Upper lobe of left lung (tissue), 6 donors: ENCODE results near the gene ITGAL. TPM values are rescaled to one million over a fixed set of nuclear protein-coding genes. Genes with fewer than 3 reads are reported as not detected.

Experiments
- ATAC-seq, 2 donors: fragments of 200-7000 bp; cut with Tn5 transposase; one replicate each; pipeline ENCODE4 v1.9.1; 2022; ENCODE audit warnings: mild to moderate bottlenecking in 2 of 2, moderate library complexity in 2 of 2; ENCODE audit not compliant: low FRiP score in 2 of 2
- DNase-seq, 2 donors: peaks; one replicate each; pipeline ENCODE4 v3.0.0-alpha.2; 2019 to 2020
- H3K27ac ChIP-seq, 4 donors: fragments of 200-600 bp; sonication (generic); one replicate each; pipeline ENCODE4 v1.5.1; 2016 to 2019
- H3K27me3 ChIP-seq, 4 donors: fragments of 200-600 bp; sonication (generic); one replicate each; pipeline ENCODE4 v1.5.1; 2017 to 2019
- H3K36me3 ChIP-seq, 4 donors: fragments of 200-600 bp; sonication (generic); one replicate each; pipeline ENCODE4 v1.5.1; 2016 to 2019
- H3K4me1 ChIP-seq, 4 donors: fragments of 200-600 bp; sonication (generic); one replicate each; pipeline ENCODE4 v1.5.1; 2018 to 2019
- H3K4me3 ChIP-seq, 4 donors: fragments of 200-600 bp; sonication (generic); one replicate each; pipeline ENCODE4 v1.5.1; 2017 to 2019; ENCODE audit warnings: mild to moderate bottlenecking in 2 of 4, moderate library complexity in 1 of 4
- H3K9me3 ChIP-seq, 4 donors: fragments of 200-600 bp; sonication (generic); one replicate each; pipeline ENCODE4 v1.5.1; 2018 to 2019
- CTCF ChIP-seq, 6 experiments: fragments of 450-650 bp in 4 of 6; fragments of 200-600 bp in 2 of 6; sonication (generic) in 2 of 6; IDR thresholded peaks; one replicate each; pipeline ENCODE4 v1.5.1; 2016 to 2019; ENCODE audit warnings: antibody characterized with exemption in 6 of 6
- EP300 ChIP-seq, 4 donors: sonication (generic); formaldehyde crosslinking; IDR thresholded peaks; one replicate each; pipeline ENCODE4 v1.5.1; 2017; ENCODE audit warnings: antibody characterized with exemption in 4 of 4, control low read depth in 2 of 4
- POLR2A ChIP-seq, 4 donors: fragments of 450-650 bp; IDR thresholded peaks; one replicate each; pipeline ENCODE4 v1.5.1; 2016 to 2017; ENCODE audit warnings: antibody characterized with exemption in 4 of 4, mild to moderate bottlenecking in 2 of 4
- POLR2AphosphoS5 ChIP-seq, 2 donors: sonication (generic); formaldehyde crosslinking; IDR thresholded peaks; one replicate each; pipeline ENCODE4 v1.5.1; 2017; ENCODE audit warnings: antibody characterized with exemption in 2 of 2
- WGBS, 2 donors: methylation state at CpG; one replicate each; pipeline ENCODE4 v1.1.5; 2017 to 2018; 5-methylcytosine and 5-hydroxymethylcytosine counted together
- total RNA-seq, 6 donors: library from RNA; depleted of rRNA in 4 of 6; stranded (reverse); fragments of >200 nt in 4 of 6; gene quantifications; one replicate each; pipeline versions ENCODE4 v1.1.0 to v1.2.1, GENCODE V29; 2016 to 2021
- donor health status: DM: no; HTN: no; CAD: no; lungs with moderate emphysema.
- donor health status: DM: no; HTN: yes; CAD: no; lungs with severe emphysema.

The ITGAL gene
- total RNA-seq, 6 donors from 2014 or later, result 22.8 to 138 (median 67.0) TPM

- 20 to 30% methylated on average over 15 to 45 of the region's 46 CpGs for WGBS, 2 donors
- Histone ChIP-seq H3K4me3 (peak overlapping the region; percentile 40 to 58 (median 51)), H3K27me3 (no peaks in the 10 kb centered on the region), H3K27ac (peak overlapping the region; percentile 65 to 89 (median 83)), H3K36me3 (no peaks in the 10 kb centered on the region), H3K9me3 (no peaks in the 10 kb centered on the region), H3K4me1 (peaks cover 15 to 33% (median 22%) of the 10 kb centered on the region in 4 donors)
- DNase-seq, result peak; percentile 35 to 88
- ATAC-seq, result peak in 1 of 2 donors; percentile 2
- no peak for TF ChIP-seq EP300 (IDR thresholded peaks at IDR 0.05)
- no peak for TF ChIP-seq CTCF (IDR thresholded peaks at IDR 0.05)
- peak; percentile 10 to 11 for TF ChIP-seq POLR2AphosphoS5 (IDR thresholded peaks at IDR 0.05)
- TF ChIP-seq POLR2A (IDR thresholded peaks at IDR 0.05), result peak in 1 of 4 donors; percentile 35
Observed at GRCh38 chr16:30561089-30561816, 88.7 kb downstream of the ITGAL start.

GRCh38 chr16:30562021-30562420, 89.5 kb downstream of the ITGAL start:
- H3K36me3 ChIP-seq, result no peaks in the 10 kb centered on the region
- no peaks in the 10 kb centered on the region for H3K9me3 ChIP-seq
- ATAC-seq (no peak), DNase-seq (no peak)
- TF ChIP-seq POLR2A (IDR thresholded peaks at IDR 0.05) (no peak), EP300 (IDR thresholded peaks at IDR 0.05) (no peak), POLR2AphosphoS5 (IDR thresholded peaks at IDR 0.05) (no peak), CTCF (IDR thresholded peaks at IDR 0.05) (no peak)
- peak overlapping the region in 3 of 4 donors; percentile 40 to 58 (median 57) for H3K4me3 ChIP-seq
- H3K27ac ChIP-seq, result peak overlapping the region; percentile 65 to 89 (median 83)
- WGBS, 2 donors, result 92 to 93% methylated on average over 14 of the region's 14 CpGs
- H3K27me3 ChIP-seq, result no peaks in the 10 kb centered on the region
- H3K4me1 ChIP-seq, result peaks cover 10 to 26% (median 16%) of the 10 kb centered on the region in 4 donors

GRCh38 chr16:30565526-30565925, 93.0 kb downstream of the ITGAL start:
- Histone ChIP-seq H3K27me3 (no peaks in the 10 kb centered on the region), H3K4me3 (no peak overlapping the region), H3K36me3 (peaks cover 0 to 4% (median 0%) of the 10 kb centered on the region in 4 donors), H3K27ac (no peak overlapping the region), H3K4me1 (peaks cover 8 to 27% (median 15%) of the 10 kb centered on the region in 4 donors), H3K9me3 (no peaks in the 10 kb centered on the region)
- TF ChIP-seq CTCF (IDR thresholded peaks at IDR 0.05) (no peak), POLR2A (IDR thresholded peaks at IDR 0.05) (no peak), POLR2AphosphoS5 (IDR thresholded peaks at IDR 0.05) (no peak), EP300 (IDR thresholded peaks at IDR 0.05) (no peak)
- ATAC-seq (no peak), DNase-seq (no peak)
- 63 to 70% methylated on average over 7 of the region's 7 CpGs for WGBS, 2 donors

GRCh38 chr16:30565984-30566383, 93.4 kb downstream of the ITGAL start:
- H3K27ac ChIP-seq, result no peak overlapping the region
- H3K9me3 ChIP-seq, result no peaks in the 10 kb centered on the region
- peaks cover 13 to 27% (median 18%) of the 10 kb centered on the region in 4 donors for H3K4me1 ChIP-seq
- DNase-seq (no peak), ATAC-seq (no peak)
- WGBS, 2 donors, result 69 to 83% methylated on average over 8 of the region's 8 CpGs
- no peak overlapping the region for H3K4me3 ChIP-seq
- TF ChIP-seq CTCF (IDR thresholded peaks at IDR 0.05) (no peak), EP300 (IDR thresholded peaks at IDR 0.05) (no peak), POLR2AphosphoS5 (IDR thresholded peaks at IDR 0.05) (no peak), POLR2A (IDR thresholded peaks at IDR 0.05) (no peak)
- peaks cover 0 to 4% (median 0%) of the 10 kb centered on the region in 4 donors for H3K36me3 ChIP-seq
- H3K27me3 ChIP-seq, result no peaks in the 10 kb centered on the region
